Amygdala (tissue), 56 donors: ENCODE results near the gene SYNGR3.

Experiments
- DNase-seq, 56 donors: peaks; one replicate each; lab custom pipeline; 2025; lab: John Stamatoyannopoulos, UW

The SYNGR3 gene

DNA sequence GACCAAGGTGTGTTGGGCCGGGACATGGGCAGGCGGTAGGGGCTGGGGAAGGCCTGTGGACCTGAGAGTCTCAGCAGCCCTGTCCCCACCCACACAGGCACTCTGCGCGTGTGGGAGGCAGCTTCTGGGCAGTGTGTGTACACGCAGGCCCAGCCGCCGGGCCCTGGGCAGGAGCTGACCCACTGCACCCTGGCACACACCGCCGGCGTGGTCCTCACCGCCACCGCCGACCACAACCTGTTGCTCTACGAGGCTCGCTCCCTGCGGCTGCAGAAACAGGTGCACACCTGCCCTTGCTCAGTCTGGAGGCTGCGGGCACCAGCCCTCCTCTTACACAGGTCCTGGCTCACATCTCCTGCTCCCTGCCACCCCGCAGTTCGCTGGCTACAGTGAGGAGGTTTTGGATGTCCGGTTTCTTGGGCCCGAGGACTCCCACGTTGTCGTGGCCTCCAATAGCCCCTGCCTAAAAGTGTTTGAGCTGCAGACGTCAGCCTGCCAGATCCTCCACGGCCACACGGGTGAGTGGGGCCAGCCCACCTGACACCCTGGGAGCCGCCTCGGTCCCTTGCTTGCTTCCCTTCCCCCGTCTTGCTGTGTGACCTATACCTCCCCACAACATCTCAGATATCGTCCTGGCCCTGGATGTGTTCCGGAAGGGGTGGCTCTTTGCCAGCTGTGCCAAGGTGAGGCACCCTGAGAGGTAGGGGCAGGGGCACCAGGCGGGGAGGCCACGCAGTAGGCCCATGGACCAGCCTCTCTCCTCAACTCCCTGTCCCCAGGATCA, 14.1 kb upstream of the SYNGR3 start:
- no peak for DNase-seq

- no peak for DNase-seq
These were observed 13.6 kb upstream of the SYNGR3 start for GRCh38 chr16:1976216-1976520.

DNA sequence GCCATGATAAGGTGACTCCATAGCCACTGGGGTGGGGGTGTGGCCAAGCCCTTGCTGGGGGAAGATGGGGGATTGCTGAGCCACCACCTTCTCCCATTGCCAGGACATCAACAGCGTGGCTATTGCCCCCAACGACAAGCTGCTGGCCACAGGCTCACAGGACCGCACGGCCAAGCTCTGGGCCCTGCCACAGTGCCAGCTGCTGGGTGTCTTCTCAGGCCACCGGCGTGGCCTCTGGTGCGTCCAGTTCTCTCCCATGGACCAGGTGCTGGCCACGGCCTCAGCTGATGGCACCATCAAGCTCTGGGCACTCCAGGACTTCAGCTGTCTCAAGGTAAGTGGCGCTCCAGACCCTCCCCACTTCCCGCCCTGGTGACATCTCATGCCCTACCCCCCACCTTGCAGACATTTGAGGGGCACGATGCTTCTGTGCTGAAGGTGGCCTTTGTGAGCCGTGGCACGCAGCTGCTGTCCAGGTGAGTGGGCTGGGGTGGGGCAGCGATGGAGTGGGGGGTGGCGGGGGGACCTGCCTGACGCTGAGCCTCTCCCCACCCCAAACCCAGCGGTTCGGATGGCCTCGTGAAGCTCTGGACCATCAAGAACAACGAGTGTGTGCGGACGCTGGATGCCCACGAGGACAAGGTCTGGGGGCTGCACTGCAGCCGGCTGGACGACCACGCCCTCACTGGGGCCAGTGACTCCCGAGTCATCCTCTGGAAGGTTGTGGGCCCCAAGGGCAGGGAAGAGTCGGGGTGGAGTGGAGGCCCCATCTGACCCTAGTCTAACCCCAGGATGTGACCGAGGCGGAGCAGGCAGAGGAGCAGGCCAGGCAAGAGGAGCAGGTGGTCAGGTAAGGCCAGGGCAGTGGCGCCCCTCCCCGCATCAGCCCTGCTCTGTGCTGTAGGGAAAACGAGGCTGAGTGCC, 12.6 kb upstream of the SYNGR3 start:
- DNase-seq, result no peak

GRCh38 chr16:1977875-1978268, 11.9 kb upstream of the SYNGR3 start:
- no peak for DNase-seq

GRCh38 chr16:1978476-1979120, 11.2 kb upstream of the SYNGR3 start:
- no peak for DNase-seq

GRCh38 chr16:1979271-1980029, 10.3 kb upstream of the SYNGR3 start:
- DNase-seq, result no peak

GRCh38 chr16:1980030-1980769, 9.6 kb upstream of the SYNGR3 start:
- DNase-seq, result peak in 2 of 56 donors; percentile 7 to 14

DNA sequence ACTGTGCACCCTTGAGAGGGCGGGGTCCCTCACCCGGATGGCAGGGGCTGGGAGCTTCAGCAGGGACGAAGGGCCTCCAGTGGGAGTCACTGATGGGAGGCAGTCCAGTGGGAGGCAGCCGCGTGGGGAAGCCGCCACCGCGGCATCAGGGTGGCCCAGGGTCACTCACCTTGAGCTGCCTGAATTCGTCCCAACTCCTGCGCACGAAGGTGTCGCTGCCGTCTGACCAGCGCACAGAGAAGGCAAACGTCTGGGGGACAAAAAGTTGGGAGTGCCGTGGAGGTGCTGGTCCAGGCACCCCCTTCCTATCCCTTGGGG, 9.0 kb upstream of the SYNGR3 start:
- DNase-seq, result no peak

- no peak for DNase-seq
These were observed 8.4 kb upstream of the SYNGR3 start, which contains the start of gene NOXO1 for GRCh38 chr16:1981398-1981836. TSS of gene NOXO1 (minus strand) at chr16:1981469. CDS start at chr16:1981179, 290 bp downstream.

DNA sequence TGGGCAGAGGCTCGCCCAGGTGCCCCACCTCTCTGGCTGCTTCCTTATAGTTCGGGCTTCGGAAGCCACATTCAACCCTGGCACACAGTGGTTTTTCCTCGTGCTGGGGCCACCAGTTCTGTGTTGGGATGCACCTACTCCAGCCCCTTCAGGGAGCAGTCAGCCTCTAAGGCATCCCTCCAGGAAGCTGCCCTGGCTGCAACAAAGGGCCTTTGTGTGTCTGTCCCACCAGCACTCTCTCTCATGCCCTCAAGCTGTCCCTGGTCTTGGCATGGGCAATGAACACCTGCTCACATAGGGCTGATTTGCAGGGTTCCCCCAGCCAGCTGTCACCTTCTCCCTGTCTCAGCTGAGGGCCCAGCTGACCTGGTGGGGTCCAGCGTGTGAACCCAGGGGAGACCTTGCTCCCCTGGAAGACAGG, 7.7 kb upstream of the SYNGR3 start:
- peak in 20 of 56 donors; percentile 11 to 57 (median 34) for DNase-seq

GRCh38 chr16:1982991-1983543, 6.7 kb upstream of the SYNGR3 start:
- DNase-seq, result no peak

DNA sequence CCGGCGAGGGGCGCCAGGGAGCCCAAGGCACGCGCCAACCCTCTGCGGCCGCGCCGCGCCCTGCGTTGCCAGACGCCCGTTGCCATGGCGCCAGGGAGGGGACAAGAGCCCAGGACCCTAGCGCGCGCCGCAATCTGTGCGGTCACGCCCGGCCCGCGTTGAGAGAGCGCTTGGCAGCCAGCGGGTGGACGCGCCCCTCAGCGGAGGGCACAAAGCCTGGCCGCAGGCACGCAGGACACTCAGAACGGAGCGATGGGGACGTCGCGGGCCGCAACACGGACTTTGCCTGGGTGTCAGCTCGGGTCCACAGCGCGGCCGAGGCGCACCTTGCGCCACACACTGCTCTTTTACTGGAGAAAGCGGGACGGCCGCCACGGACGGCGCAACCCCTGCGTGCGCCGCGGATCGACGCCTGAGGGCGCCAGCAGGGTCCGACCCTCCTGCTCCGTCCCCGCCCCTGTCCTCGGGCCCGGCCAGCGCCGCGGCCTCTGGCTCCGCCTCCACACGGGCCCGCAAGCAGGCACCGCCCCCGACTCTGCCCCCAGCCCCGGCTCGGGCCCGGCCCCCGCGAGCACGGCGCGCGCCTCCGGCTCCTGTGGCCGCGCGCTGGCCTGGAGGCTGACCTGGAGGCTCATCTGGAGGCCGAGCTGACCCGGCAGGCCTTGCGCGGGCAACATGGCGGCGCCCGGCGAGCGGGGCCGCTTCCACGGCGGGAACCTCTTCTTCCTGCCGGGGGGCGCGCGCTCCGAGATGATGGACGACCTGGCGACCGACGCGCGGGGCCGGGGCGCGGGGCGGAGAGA, 6.0 kb upstream of the SYNGR3 start, which contains the start of gene GFER:
TSS of gene GFER (plus strand) at position 650 of the 803 bp plus-strand sequence. CDS start at position 676, 26 bp downstream.
- peak; percentile 26 to 93 (median 77) for DNase-seq

- DNase-seq, result peak in 4 of 56 donors; percentile 34 to 54 (median 40)
These were observed 5.2 kb upstream of the SYNGR3 start for GRCh38 chr16:1984347-1985225.

DNA sequence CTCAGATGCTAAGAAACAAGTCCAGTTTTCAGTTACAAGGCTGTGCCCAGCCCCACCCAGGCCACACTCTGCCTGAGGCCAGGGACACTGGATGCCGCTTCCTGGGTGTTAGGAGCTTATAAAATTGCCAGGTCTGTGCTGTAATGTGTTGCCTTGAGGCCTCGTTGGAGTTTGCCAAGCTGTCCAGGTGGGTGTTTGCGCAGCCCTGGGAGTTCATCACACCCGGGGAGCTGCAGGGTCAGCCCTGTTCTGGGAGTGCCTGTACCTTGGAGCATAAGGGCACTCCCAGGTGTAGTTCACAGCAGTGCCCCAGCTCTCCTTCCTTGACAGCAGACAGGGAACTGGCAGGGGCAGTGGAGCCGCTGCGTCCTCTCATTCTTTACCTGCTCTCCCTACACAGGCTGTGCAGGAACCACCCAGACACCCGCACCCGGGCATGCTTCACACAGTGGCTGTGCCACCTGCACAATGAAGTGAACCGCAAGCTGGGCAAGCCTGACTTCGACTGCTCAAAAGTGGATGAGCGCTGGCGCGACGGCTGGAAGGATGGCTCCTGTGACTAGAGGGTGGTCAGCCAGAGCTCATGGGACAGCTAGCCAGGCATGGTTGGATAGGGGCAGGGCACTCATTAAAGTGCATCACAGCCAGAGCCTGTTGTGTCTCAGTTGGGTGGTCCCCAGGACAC, 4.2 kb upstream of the SYNGR3 start:
- no peak for DNase-seq

DNA sequence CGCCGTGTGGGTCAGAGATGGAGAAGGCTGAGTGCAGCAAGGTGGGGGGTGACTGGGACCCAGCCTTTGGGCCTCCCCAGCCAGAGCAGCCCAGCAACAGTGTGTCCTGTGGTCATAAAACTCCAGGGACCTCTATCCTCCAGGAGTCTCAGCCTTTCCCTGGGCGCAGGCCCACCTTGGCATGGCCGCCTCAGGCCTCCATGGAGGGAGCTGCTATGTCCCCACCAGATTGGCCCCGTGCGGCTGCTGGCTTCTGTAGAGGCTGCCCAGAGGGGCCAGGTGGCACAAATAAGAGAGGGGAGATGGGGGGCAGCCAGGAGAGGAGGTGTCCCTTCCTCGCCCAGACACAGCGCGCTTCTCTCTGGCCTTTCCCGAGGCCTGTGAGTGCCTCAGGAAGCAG, 2.6 kb upstream of the SYNGR3 start:
- no peak for DNase-seq

GRCh38 chr16:1990101-1990350, 256 bp downstream of the SYNGR3 start:
- no peak for DNase-seq
